Measurements from ENCODE around the gene MSL1.
"Not testable (repeated sequence)": the region's sequence is repeated elsewhere in the genome, so short reads cannot be mapped to it uniquely, and the experiment has no call there.

GRCh38 chr17:40143166-40143565 lies 21.4 kb downstream of the MSL1 start:
- TF ChIP-seq CTCF, POLR2A (IDR thresholded peaks at IDR 0.05): not testable (repeated sequence)
